K562 (cell line): ENCODE measurements around the gene SP4. TPM values are rescaled to one million over a fixed set of nuclear protein-coding genes. Genes with fewer than 3 reads are reported as not detected.

Experiments used
- HINFP ChIP-seq: fragments of 450-650 bp; conservative IDR thresholded peaks from 2 replicates; pipeline ENCODE4 v1.6.1; 2016; ENCODE audit warnings: missing genetic modification characterization, low read depth, mild to moderate bottlenecking, control low read depth, missing compliant biosample characterization
- HMBOX1 ChIP-seq: sonication (generic); IDR thresholded peaks from 2 replicates; pipeline ENCODE4 v1.6.1; 2016
- NONO ChIP-seq, 2 experiments: fragments of 200-400 bp in 1 of 2; fragments of 450-650 bp in 1 of 2; formaldehyde crosslinking in 1 of 2; IDR thresholded peaks; 2 replicates each; pipeline ENCODE4 v1.6.1; 2017; ENCODE audit warnings: low read depth in 2 of 2, mild to moderate bottlenecking in 2 of 2, moderate library complexity in 2 of 2, low read length in 1 of 2
- PCBP1 ChIP-seq: fragments of 200-400 bp; formaldehyde crosslinking; IDR thresholded peaks from 2 replicates; pipeline ENCODE4 v1.6.1; 2018; ENCODE audit warnings: mild to moderate bottlenecking, low read depth, low read length; ENCODE audit not compliant: poor library complexity, severe bottlenecking
- POLR2G ChIP-seq: fragments of 200-400 bp; formaldehyde crosslinking; IDR thresholded peaks from 2 replicates; pipeline ENCODE4 v1.6.1; 2017; ENCODE audit warnings: low read depth, mild to moderate bottlenecking, antibody characterized with exemption, low read length, moderate library complexity
- SIX5 ChIP-seq, 2 experiments: IDR thresholded peaks; 2 replicates each; pipeline ENCODE4 v1.6.1; 2011; ENCODE audit warnings: low read length in 2 of 2, borderline replicate concordance in 1 of 2, low read depth in 1 of 2, mild to moderate bottlenecking in 1 of 2, moderate library complexity in 1 of 2; ENCODE audit not compliant: insufficient read depth in 1 of 2
- USF1 ChIP-seq: sonication (generic); formaldehyde crosslinking; IDR thresholded peaks from 2 replicates; pipeline ENCODE4 v1.9.0; 2022; ENCODE audit warnings: mild to moderate bottlenecking, missing genetic modification reagents
- VEZF1 ChIP-seq: fragments of 200-800 bp; sonication (Bioruptor generic); IDR thresholded peaks from 2 replicates; pipeline ENCODE4 v1.6.1; 2017; ENCODE audit warnings: missing genetic modification characterization, missing compliant biosample characterization
- ZBTB9 ChIP-seq: fragments of 450-650 bp; formaldehyde crosslinking; IDR thresholded peaks from 2 replicates; pipeline ENCODE4 v1.4.0; 2020; ENCODE audit warnings: mild to moderate bottlenecking, moderate library complexity
- ZNF184 ChIP-seq: sonication (generic); formaldehyde crosslinking; IDR thresholded peaks from 2 replicates; pipeline ENCODE4 v1.5.0; 2020; ENCODE audit warnings: missing genetic modification reagents
- ZNF41 ChIP-seq: fragments of 250-450 bp; sonication (Bioruptor Pico); conservative IDR thresholded peaks from 2 replicates; pipeline ENCODE4 v1.4.0; 2020; ENCODE audit warnings: mild to moderate bottlenecking
- ZNF609 ChIP-seq: sonication (generic); formaldehyde crosslinking; IDR thresholded peaks from 2 replicates; pipeline ENCODE4 v1.8.1; 2023; ENCODE audit warnings: missing genetic modification reagents, mild to moderate bottlenecking, borderline replicate concordance
- ZNF75A ChIP-seq: fragments of 450-650 bp; formaldehyde crosslinking; IDR thresholded peaks from 2 replicates; pipeline ENCODE4 v1.4.0; 2020; ENCODE audit warnings: mild to moderate bottlenecking
- polyA plus RNA-seq, 8 experiments: library from polyadenylated mRNA; depleted of rRNA in 4 of 8; stranded (reverse) in 5 of 8; unstranded in 3 of 8; fragments of >200 nt; fragmentation: Nextera tagmentation in 2 of 8; fragmentation: Illumina TruSeq in 1 of 8; extraction: Ambion mirVana in 2 of 8; extraction: Trizol in 1 of 8; gene quantifications; 2 replicates each; pipeline versions ENCODE4 v1.2.1 to v1.2.3, GENCODE V29; 2011 to 2014; ENCODE audit warnings: inconsistent platforms in 1 of 8, missing spikeins in 1 of 8
- total RNA-seq, 7 experiments: library from RNA; depleted of rRNA in 6 of 7; stranded (reverse); fragments of >200 nt in 6 of 7; fragmentation: Illumina TruSeq in 2 of 7; extraction: Trizol in 2 of 7; gene quantifications; 2 replicates each; pipeline versions ENCODE4 v1.2.1 to v1.2.3, GENCODE V29; 2011 to 2021; ENCODE audit warnings: low replicate concordance in 1 of 7

Gene SP4
- total and polyA plus RNA-seq, 9 of the 15 experiments (the other 6 are each of a cell fraction or from before 2014, with no cell fraction given): 2.4 to 9.4 (median 4.5) TPM

- TF ChIP-seq USF1 (CRISPR knock-in tag) (no peak), HINFP (tag) (no peak), PCBP1 (peak; percentile 35), ZNF75A (CRISPR knock-in tag) (no peak), ZBTB9 (CRISPR knock-in tag) (no peak), POLR2G (peak; percentile 99), VEZF1 (peak; percentile 85), ZNF41 (CRISPR knock-in tag) (no peak), NONO (IDR thresholded peaks at IDR 0.05; ENCODE audit: low read depth in 2 of 2, low read length in 1 of 2) (no peak), ZNF184 (no peak), HMBOX1 (no peak), ZNF609 (no peak), SIX5 (IDR thresholded peaks at IDR 0.05; ENCODE audit: borderline replicate concordance in 1 of 2, insufficient read depth in 1 of 2, low read depth in 1 of 2, low read length in 2 of 2) (peak; percentile 61 to 70; a peak in 3 of 4 replicates)
Observed at GRCh38 chr7:21427182-21427870, 557 bp upstream of the SP4 start (continued).
